AG10803 (cell line): ENCODE data around the gene NDUFV3.
"Not testable (repeated sequence)": the region's sequence is repeated elsewhere in the genome, so short reads cannot be mapped to it uniquely, and the experiment has no call there.

ENCODE experiments used
- DNase-seq: peaks from one replicate; pipeline ENCODE4 v3.0.0; 2010; ENCODE audit warnings: low read depth
- H3K4me3 ChIP-seq: 2 replicates; pipeline ENCODE4 v1.5.1; 2011; ENCODE audit warnings: mild to moderate bottlenecking, low read length, control low read depth
- TF ChIP-seq, protein P1 (sequence below): conservative IDR thresholded peaks from 2 replicates; pipeline ENCODE4 v1.5.1; 2011; ENCODE audit warnings: mild to moderate bottlenecking, low read length, control low read depth, inconsistent platforms

Gene NDUFV3

DNA sequence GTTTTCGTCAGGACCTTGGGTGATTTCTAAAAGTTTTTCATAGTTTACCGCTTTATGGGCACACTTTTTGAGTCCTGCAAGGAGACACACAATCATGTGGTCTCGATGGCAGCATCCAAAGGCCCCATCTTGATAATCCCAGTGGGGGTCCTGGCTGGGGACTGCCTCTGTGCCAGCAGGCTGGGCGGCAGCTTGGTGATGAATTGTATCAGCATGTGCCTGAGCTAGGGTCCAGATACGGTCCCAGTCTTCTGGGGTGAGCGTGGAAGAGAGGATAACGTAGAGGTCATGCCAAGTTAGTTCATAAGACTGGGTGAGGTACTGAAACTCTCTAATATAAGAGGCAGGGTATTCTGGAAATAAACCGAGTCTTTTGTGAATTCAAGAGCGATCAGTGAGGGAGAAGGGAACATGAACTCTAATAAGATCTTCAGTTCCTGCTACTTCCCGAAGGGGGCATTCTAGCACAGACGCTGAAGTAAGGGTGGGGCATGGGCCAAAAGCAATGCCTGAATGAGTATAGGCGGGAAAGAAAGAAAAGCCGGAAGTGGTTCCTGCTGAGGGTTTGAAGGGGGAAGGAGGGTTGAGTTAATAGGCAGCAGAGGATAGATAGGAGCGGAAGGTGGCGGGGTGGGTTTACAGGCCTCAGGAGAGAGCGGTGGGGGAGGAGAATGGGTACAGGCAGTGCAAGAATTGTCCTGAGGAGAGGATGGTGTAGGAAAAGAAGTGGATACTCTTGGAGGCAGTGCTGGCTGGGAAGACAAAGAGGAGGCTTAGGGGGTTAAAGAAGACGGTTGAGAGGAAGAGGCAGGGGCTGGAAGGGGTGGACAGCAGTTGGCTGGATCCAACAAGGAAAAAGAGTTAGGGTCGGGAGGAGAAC, 30.7 kb downstream of the NDUFV3 start:
- TF ChIP-seq, protein P1, sequence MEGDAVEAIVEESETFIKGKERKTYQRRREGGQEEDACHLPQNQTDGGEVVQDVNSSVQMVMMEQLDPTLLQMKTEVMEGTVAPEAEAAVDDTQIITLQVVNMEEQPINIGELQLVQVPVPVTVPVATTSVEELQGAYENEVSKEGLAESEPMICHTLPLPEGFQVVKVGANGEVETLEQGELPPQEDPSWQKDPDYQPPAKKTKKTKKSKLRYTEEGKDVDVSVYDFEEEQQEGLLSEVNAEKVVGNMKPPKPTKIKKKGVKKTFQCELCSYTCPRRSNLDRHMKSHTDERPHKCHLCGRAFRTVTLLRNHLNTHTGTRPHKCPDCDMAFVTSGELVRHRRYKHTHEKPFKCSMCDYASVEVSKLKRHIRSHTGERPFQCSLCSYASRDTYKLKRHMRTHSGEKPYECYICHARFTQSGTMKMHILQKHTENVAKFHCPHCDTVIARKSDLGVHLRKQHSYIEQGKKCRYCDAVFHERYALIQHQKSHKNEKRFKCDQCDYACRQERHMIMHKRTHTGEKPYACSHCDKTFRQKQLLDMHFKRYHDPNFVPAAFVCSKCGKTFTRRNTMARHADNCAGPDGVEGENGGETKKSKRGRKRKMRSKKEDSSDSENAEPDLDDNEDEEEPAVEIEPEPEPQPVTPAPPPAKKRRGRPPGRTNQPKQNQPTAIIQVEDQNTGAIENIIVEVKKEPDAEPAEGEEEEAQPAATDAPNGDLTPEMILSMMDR: peak; percentile 82
- H3K4me3 ChIP-seq: no peak overlapping the region
- DNase-seq: peak; percentile 83

DNA sequence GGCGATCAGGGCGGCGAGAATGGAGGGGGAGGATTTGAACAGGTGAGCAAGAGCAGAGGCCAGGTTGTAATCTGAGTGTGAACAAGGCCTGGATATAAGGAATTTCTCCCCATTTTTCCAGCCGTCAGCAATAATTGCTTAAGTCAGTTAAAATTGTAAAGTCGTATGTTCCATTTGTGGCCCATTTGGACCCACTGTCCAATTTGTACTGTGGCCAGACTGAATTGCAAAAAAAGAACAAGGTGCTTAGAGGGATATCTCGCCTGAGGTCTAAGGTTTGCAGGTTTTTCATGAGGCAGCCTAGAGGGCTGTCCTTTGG, 31.3 kb downstream of the NDUFV3 start:
- H3K4me3 ChIP-seq: no peak overlapping the region
- no peak for DNase-seq
- TF ChIP-seq, protein P1: no peak

DNA sequence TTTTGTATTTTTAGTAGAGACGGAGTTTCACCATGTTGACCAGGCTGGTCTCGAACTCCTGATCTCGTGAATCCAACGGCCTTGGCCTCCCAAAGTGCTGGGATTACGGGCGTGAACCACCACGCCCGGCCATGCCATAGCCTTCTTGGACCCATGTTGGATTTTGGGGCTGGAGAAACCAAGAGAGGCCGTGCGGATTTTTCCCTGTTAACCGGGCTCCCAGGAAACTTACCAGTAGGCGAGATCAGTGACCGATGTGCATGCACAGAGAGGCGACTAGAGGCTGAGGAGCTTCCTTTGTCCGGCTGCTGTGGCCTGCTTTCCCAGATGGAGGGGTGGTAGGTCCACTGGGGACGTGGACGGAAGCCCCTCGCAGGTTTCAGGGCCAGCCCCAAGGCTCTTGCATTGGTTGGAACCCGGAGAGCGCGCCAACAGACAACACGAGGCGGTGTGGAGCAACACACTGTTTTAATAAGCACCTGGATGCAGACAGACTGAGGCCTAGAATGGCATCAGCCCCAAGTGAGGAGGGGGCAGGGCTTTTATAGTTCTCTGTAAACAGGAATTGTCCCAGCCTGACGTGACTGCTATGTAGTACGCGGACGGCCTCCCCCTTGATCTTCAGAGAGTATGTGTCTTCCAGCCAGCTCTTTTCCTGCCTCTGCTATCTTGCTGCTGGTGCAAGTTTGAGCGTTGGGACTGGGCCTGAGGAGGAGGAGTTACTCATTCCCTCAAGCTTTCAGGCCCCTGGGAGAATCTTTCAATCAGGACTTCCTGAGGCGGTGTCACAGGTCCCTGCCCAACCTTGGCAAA, 32.2 kb downstream of the NDUFV3 start, which contains the start of gene ERVH48-1:
Gene ERVH48-1, minus strand, starts transcription at position 517 of the 813 bp plus-strand sequence. CDS start 6,624 bp downstream, outside the sequence.
- H3K4me3 ChIP-seq: no peak within 1 kb of the TSS
- DNase-seq: no peak
- TF ChIP-seq, protein P1: no peak

DNA sequence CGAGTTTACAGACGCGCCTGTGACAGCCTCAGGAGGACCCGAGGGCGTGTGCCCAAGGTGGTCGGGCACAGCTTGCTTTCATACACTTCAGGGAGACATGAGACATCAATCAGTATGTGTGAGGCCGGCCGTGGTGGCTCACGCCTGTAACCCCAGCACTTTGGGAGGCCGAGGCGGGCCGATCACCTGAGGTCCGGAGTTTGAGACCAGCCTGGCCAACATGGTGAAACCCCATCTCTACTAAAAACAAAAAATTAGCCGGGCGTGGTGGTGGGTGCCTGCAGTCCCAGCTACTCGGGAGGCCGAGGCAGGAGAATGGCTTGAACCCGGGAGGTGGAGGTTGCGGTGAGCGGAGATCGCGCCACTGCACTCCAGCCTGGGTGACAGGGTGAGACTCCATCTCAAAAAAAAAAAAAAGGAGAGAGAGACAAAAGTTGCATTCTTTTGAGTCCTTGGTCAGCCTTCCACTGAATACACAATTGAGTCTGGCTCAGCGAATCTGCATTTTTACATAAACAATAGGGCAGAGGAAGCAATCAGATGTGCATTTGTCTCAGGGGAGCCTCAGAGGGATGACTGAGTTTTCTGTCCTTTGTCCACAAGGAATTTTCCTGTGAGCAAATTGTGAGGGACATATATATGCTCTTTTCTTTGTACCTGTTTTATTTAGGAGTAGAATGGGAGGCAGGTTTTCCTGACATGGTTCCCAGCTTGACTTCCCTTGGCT, 34.5 kb downstream of the NDUFV3 start:
- not testable (repeated sequence) for DNase-seq, H3K4me3 ChIP-seq

DNA sequence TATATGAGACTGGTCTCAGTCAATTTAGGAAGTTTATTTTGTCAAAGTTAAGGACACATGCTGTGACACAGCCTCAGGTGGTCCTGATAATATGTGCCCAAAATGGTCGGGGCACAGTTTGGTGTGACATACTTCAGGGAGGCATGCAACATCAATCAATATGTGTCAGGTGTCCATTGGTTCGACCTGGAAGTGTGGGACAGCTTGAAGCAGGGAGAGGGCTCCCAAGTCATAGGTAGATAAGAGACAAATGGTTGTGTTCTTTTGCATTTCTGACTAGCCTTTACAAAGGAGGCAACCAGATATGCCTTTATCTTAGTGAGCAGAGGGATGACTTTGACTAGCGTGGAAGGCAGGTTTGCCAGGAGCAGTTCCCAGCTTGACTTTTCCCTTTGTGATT, 36.9 kb downstream of the NDUFV3 start:
- TF ChIP-seq, protein P1: no peak
- H3K4me3 ChIP-seq: no peak overlapping the region
- DNase-seq: no peak

DNA sequence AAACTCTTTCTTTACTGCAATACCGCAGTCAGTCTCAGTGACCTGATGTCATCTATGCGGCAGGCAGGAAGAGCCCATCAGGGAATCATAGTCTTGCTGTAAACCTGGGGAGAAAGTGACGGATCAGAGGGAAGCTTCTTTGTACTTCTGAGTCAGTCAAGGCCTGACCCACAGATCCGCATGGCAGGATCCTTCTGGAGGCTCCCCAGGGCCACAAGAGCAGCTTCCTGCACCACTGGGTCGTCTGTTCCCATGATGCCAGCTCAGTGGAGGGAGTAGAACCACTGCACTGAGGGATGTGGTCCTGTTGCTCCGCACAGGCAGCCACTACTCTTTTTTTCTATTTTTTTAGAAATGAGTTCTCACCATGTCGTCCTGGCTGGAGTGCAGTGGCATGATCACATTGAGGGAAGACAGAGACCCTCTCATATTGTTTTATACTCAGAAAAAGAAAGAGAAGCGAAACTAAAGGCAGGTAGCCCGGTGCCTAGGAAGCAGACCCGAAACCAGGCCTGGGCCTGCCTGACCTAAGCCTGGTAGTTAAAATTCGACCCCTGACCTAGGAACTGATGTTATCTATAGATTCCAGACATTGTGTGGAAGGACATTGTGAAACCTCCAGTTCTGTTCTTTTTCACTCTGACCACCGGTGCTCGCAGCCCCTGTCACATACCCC, 38.6 kb downstream of the NDUFV3 start:
- TF ChIP-seq, protein P1: no peak
- H3K4me3 ChIP-seq: no peak overlapping the region
- no peak for DNase-seq

DNA sequence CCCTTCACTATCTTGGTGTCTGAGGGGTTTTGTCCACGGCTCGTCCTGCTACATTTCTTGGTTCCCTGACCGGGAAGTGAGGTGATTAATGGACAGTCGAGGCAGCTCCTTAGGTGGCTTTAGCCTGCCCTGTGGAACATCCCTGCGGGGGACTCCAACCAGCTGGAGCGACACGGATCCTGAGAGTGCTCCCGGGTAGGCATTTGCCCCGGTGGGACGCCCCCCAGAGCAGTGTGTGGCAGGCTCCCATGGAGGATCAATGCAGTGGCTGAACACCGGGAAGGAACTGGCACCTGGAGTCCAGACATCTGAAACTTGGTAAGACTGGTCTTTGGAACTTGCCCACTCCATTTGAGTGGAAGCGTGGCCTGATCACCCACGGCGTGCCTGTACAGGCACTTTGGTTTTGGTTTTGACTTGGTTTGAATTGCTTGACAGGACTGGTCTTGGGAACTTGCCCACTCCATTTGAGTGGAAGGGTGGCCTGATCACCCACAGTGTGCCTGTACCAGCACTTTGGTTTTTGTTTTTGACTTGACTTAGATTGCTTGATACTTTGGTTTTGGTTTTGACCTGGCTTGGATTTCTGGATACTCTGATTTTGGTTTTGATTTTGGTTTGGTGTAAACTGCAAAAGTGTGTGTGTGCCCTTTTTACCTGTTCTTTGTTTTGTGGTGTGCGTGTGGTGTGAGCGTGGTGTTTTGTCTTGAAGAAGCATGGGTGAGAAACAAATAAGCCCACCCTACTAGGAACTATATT, 39.4 kb downstream of the NDUFV3 start:
- H3K4me3 ChIP-seq, DNase-seq: not testable (repeated sequence)

DNA sequence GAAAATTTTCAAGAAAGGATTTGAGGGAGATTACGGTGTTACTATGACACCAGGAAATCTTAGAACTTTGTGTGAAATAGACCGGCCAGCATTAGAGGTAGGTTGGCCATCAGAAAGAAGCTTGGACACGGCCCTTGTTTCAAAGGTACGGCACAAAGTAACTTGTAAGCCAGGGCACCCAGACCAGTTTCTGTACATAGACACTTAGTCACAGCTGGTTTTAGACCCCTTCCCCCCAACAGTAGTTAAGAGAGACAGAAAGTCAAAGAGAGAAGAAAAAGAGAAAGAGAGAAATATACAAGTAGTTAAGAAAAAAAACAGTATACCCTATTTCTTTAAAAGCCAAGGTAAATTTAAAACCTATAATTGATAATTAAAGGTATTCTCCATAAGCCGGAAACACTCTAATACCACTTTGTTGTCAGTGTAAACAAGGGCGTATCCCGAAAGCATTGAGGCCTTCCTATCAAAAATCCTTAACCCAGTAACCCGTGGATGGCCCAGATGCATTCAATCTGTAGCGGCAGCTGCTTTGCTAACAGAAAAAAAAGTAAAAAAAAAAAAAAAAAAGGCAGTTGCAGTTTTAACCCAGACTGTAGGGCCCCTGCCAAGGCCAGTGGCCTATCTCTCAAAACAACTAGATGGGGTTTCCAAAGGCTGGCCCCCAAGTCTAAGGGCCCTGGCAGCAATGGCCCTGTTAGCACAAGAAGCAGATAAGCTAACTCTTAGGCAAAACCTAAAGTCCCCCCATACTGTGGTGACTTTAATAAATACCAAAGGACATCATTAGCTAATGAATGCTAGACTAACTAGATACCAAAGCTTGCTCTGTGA, 40.2 kb downstream of the NDUFV3 start:
- DNase-seq, H3K4me3 ChIP-seq: not testable (repeated sequence)

DNA sequence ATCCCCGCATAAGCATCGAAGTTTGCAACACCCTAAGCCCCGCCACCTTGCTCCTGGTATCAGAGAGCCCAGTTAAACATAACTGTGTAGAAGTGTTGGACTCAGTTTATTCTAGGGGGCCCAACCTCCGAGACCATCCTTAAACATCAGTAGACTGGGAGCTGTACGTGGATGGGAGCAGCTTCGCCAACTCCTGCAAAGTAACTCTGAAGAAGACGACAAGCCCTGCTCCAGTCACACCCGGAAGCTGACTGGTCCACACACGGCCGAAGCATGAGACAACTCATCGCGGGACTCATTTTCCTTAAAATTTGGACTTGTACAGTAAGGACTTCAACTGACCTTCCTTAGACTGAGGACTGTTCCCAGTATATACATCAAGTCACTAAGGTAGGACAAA, 40.9 kb downstream of the NDUFV3 start:
- DNase-seq, H3K4me3 ChIP-seq: not testable (repeated sequence)

DNA sequence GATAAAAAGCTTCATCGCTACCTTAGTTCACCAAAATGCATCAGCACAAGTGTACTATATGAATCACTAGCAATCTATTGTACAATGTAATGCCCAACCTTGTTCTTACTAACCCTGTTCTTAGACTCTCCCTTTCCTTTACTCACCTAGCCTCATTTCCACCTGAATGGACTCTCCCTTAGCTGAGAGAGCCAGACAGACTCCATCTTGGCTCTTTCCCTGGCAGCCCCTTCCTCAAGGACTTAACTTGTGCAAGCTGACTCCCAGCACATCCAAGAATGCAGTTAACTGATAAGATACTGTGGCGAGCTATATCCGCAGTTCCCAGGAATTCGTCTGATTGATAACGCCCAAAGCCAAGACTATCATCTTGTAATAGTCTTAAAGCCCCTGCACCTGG, 43.3 kb downstream of the NDUFV3 start:
- not testable (repeated sequence) for DNase-seq, H3K4me3 ChIP-seq
